ENCODE results near the gene CCDC137. TPM values are rescaled to one million over a fixed set of nuclear protein-coding genes. Genes with fewer than 3 reads are reported as not detected.

The CCDC137 gene
- total RNA-seq, 1 donor from 2014 or later = 41.3 TPM

GRCh38 chr17:81715872-81716673, 49.5 kb downstream of the CCDC137 start:
- no peak for TF ChIP-seq CTCF (IDR thresholded peaks at IDR 0.05)
- intact Hi-C loops (cut with micrococcal nuclease) = no loop called here
- no peak overlapping the region for H3K27ac Mint-ChIP-seq
- H3K4me1 Mint-ChIP-seq = peaks cover 10% of the 10 kb centered on the region
- ChIA-PET CTCF (no interaction called here), POLR2A (no interaction called here)
- no peaks in the 10 kb centered on the region for H3K9me3 Mint-ChIP-seq
- no peaks in the 10 kb centered on the region for H3K27me3 Mint-ChIP-seq
- DNase-seq (no peak), ATAC-seq (ENCODE audit: low read depth) (no peak)
- no peak overlapping the region for H3K4me3 Mint-ChIP-seq
- H3K36me3 Mint-ChIP-seq (ENCODE audit: low read depth) = no peaks in the 10 kb centered on the region

GRCh38 chr17:81716674-81716996, 50.1 kb downstream of the CCDC137 start:
- intact Hi-C loops (cut with micrococcal nuclease) = no loop called here
- no peak overlapping the region for H3K4me3 Mint-ChIP-seq
- DNase-seq = no peak
- TF ChIP-seq CTCF (IDR thresholded peaks at IDR 0.05) = no peak
- CTCF ChIA-PET = no interaction called here
- peaks cover 5% of the 10 kb centered on the region for H3K4me1 Mint-ChIP-seq
- POLR2A ChIA-PET = no interaction called here
- H3K9me3 Mint-ChIP-seq = no peaks in the 10 kb centered on the region
- no peak overlapping the region for H3K27ac Mint-ChIP-seq
- ATAC-seq (ENCODE audit: low read depth) = no peak
- no peaks in the 10 kb centered on the region for H3K36me3 Mint-ChIP-seq (ENCODE audit: low read depth)
- H3K27me3 Mint-ChIP-seq = no peaks in the 10 kb centered on the region

- DNase-seq = no peak
- Mint-ChIP-seq H3K27me3 (no peaks in the 10 kb centered on the region), H3K36me3 (ENCODE audit: low read depth) (no peaks in the 10 kb centered on the region), H3K4me1 (peaks cover 3% of the 10 kb centered on the region), H3K4me3 (no peak overlapping the region), H3K27ac (no peak overlapping the region), H3K9me3 (no peaks in the 10 kb centered on the region)
- ChIA-PET POLR2A (no interaction called here), CTCF (no interaction called here)
- no peak for TF ChIP-seq CTCF (IDR thresholded peaks at IDR 0.05)
- no peak for ATAC-seq (ENCODE audit: low read depth)
- intact Hi-C loops (cut with micrococcal nuclease) = no loop called here
These were observed 50.7 kb downstream of the CCDC137 start for GRCh38 chr17:81717049-81717765.

- ATAC-seq (ENCODE audit: low read depth) (no peak), DNase-seq (no peak)
- ChIA-PET CTCF (no interaction called here), POLR2A (no interaction called here)
- H3K9me3 Mint-ChIP-seq = no peaks in the 10 kb centered on the region
- H3K4me1 Mint-ChIP-seq = peaks cover 2% of the 10 kb centered on the region
- H3K4me3 Mint-ChIP-seq = no peak overlapping the region
- no peaks in the 10 kb centered on the region for H3K27me3 Mint-ChIP-seq
- intact Hi-C loops (cut with micrococcal nuclease) = no loop called here
- no peak for TF ChIP-seq CTCF (IDR thresholded peaks at IDR 0.05)
- H3K27ac Mint-ChIP-seq = no peak overlapping the region
- H3K36me3 Mint-ChIP-seq (ENCODE audit: low read depth) = no peaks in the 10 kb centered on the region
These were observed 51.2 kb downstream of the CCDC137 start for GRCh38 chr17:81717766-81718089.

GRCh38 chr17:81719410-81720266, 53.1 kb downstream of the CCDC137 start:
- ChIA-PET CTCF (no interaction called here), POLR2A (interaction anchor here (0.7 to 1.0 kb wide), 2 partner anchors 12 to 17 kb away, joined by 3 read pairs; partner anchors contain the start of gene MRPL12)
- H3K4me1 Mint-ChIP-seq = no peaks in the 10 kb centered on the region
- no peaks in the 10 kb centered on the region for H3K9me3 Mint-ChIP-seq
- H3K27ac Mint-ChIP-seq = no peak overlapping the region
- DNase-seq (no peak), ATAC-seq (ENCODE audit: low read depth) (no peak)
- no peak overlapping the region for H3K4me3 Mint-ChIP-seq
- TF ChIP-seq CTCF (IDR thresholded peaks at IDR 0.05) = no peak
- H3K36me3 Mint-ChIP-seq (ENCODE audit: low read depth) = no peaks in the 10 kb centered on the region
- H3K27me3 Mint-ChIP-seq = peaks cover 9% of the 10 kb centered on the region
- intact Hi-C loops (cut with micrococcal nuclease) = no loop called here
